HepG2 (cell line): ENCODE measurements around the gene MSRB2.

Source experiments
- ATF4 ChIP-seq, 2 experiments: fragments of 450-650 bp in 1 of 2; sonication (generic) in 1 of 2; formaldehyde crosslinking; IDR thresholded peaks; 2 replicates each; pipeline versions ENCODE4 v1.5.0 to v1.8.0; 2020 to 2022; ENCODE audit warnings: mild to moderate bottlenecking in 1 of 2, missing genetic modification reagents in 1 of 2
- FLYWCH1 ChIP-seq: sonication (generic); formaldehyde crosslinking; IDR thresholded peaks from 2 replicates; pipeline ENCODE4 v1.8.1; 2023; ENCODE audit warnings: mild to moderate bottlenecking, missing genetic modification reagents
- GTF2F1 ChIP-seq: fragments of 150-350 bp; IDR thresholded peaks from 2 replicates; pipeline ENCODE4 v1.6.1; 2014; ENCODE audit warnings: low read length
- JDP2 ChIP-seq: sonication (generic); formaldehyde crosslinking; IDR thresholded peaks from 2 replicates; pipeline ENCODE4 v1.8.1; 2022; ENCODE audit warnings: missing genetic modification reagents, borderline replicate concordance
- KDM5A ChIP-seq: fragments of 200-600 bp; sonication (generic); IDR thresholded peaks from 2 replicates; pipeline ENCODE4 v1.7.0; 2018; ENCODE audit warnings: antibody characterized with exemption, mild to moderate bottlenecking, low read length, borderline replicate concordance
- POLR2A ChIP-seq, 2 experiments: IDR thresholded peaks; 2 replicates each; pipeline ENCODE4 v1.6.1; 2011; ENCODE audit warnings: low read depth in 2 of 2, low read length in 2 of 2, mild to moderate bottlenecking in 1 of 2, moderate library complexity in 1 of 2; ENCODE audit not compliant: insufficient read depth in 1 of 2
- ZHX2 ChIP-seq, 2 experiments: sonication (generic) in 1 of 2; formaldehyde crosslinking in 1 of 2; IDR thresholded peaks; 2 replicates each; pipeline versions ENCODE4 v1.6.1 to v1.9.0; 2014 to 2022; ENCODE audit warnings: antibody characterized with exemption in 1 of 2, borderline replicate concordance in 1 of 2, inconsistent platforms in 1 of 2, low read depth in 1 of 2, missing genetic modification reagents in 1 of 2
- ZNF841 ChIP-seq: sonication (generic); formaldehyde crosslinking; IDR thresholded peaks from 2 replicates; pipeline ENCODE4 v1.8.1; 2023; ENCODE audit warnings: missing genetic modification reagents, borderline replicate concordance

GRCh38 chr10:23156447-23157150 lies 61.2 kb downstream of the MSRB2 start:
- TF ChIP-seq KDM5A, result no peak
- no peak for TF ChIP-seq ZHX2 (IDR thresholded peaks at IDR 0.05; ENCODE audit: low read depth)
- no peak for TF ChIP-seq ZHX2 (CRISPR knock-in tag; IDR thresholded peaks at IDR 0.05; ENCODE audit: borderline replicate concordance)
- TF ChIP-seq FLYWCH1 (CRISPR knock-in tag), result no peak
- no peak for TF ChIP-seq POLR2A (IDR thresholded peaks at IDR 0.05; ENCODE audit: insufficient read depth in 1 of 2, low read depth in 2 of 2, low read length in 2 of 2)
- TF ChIP-seq ZNF841 (CRISPR knock-in tag), result no peak
- TF ChIP-seq JDP2 (CRISPR knock-in tag), result no peak
- TF ChIP-seq GTF2F1, result no peak
- TF ChIP-seq ATF4 (CRISPR knock-in tag; IDR thresholded peaks at IDR 0.05), result no peak
